Subcutaneous adipose tissue (tissue), 4 donors: ENCODE results near the gene NEGR1. TPM values are rescaled to one million over a fixed set of nuclear protein-coding genes. Genes with fewer than 3 reads are reported as not detected.

Experiments used
- CTCF ChIP-seq: fragments of 450-650 bp; IDR thresholded peaks from one replicate; pipeline ENCODE4 v1.5.1; 2016; ENCODE audit warnings: low read depth, mild to moderate bottlenecking, control low read depth, antibody characterized with exemption, moderate library complexity
- total RNA-seq, 4 donors: library from RNA; depleted of rRNA; stranded (reverse); fragments of >200 nt; gene quantifications; one replicate each; pipeline ENCODE4 v1.1.0, GENCODE V29; 2016

The NEGR1 gene
- total RNA-seq, 4 donors from 2014 or later, result 18.6 to 42.9 (median 35.3) TPM

GRCh38 chr1:71668065-71668464 is 614.3 kb downstream of the NEGR1 start:
- TF ChIP-seq CTCF, result no peak

GRCh38 chr1:71667216-71667615 is 615.1 kb downstream of the NEGR1 start:
- no peak for TF ChIP-seq CTCF

GRCh38 chr1:71666609-71667008 is 615.7 kb downstream of the NEGR1 start:
- no peak for TF ChIP-seq CTCF

- TF ChIP-seq CTCF, result no peak
Observed at GRCh38 chr1:71660411-71660810, 621.9 kb downstream of the NEGR1 start.

- TF ChIP-seq CTCF, result no peak
Observed at GRCh38 chr1:71657891-71658679, 624.3 kb downstream of the NEGR1 start.

GRCh38 chr1:71656902-71657301 is 625.4 kb downstream of the NEGR1 start:
- no peak for TF ChIP-seq CTCF

- no peak for TF ChIP-seq CTCF
Observed at GRCh38 chr1:71655604-71656003, 626.7 kb downstream of the NEGR1 start.
